Measurements from ENCODE around the gene CYB5R3. TPM values are rescaled to one million over a fixed set of nuclear protein-coding genes. Genes with fewer than 3 reads are reported as not detected.

Gene CYB5R3
- total RNA-seq, 1 experiment from 2014 or later: 85.4 TPM

GRCh38 chr22:42645341-42645937 is 3.8 kb downstream of the CYB5R3 start:
- ATAC-seq (no peak), DNase-seq (ENCODE audit: low spot score) (no peak)
- Mint-ChIP-seq H3K4me1 (peaks cover 29% of the 10 kb centered on the region), H3K4me3 (no peak overlapping the region), H3K36me3 (no peaks in the 10 kb centered on the region), H3K27ac (peak overlapping the region; percentile 92; the same call in 1 of the 2 replicates), H3K9me3 (no peaks in the 10 kb centered on the region), H3K27me3 (ENCODE audit: low read depth) (no peaks in the 10 kb centered on the region; the same call in 1 of the 2 replicates)
- no peak for TF ChIP-seq CBFB (CRISPR knock-in tag; IDR thresholded peaks at IDR 0.05; ENCODE audit: low read depth)
- TF ChIP-seq CREB1 (CRISPR knock-in tag; IDR thresholded peaks at IDR 0.05): no peak
- TF ChIP-seq ZNF423 (CRISPR knock-in tag; IDR thresholded peaks at IDR 0.05): no peak
- TF ChIP-seq, protein P1, sequence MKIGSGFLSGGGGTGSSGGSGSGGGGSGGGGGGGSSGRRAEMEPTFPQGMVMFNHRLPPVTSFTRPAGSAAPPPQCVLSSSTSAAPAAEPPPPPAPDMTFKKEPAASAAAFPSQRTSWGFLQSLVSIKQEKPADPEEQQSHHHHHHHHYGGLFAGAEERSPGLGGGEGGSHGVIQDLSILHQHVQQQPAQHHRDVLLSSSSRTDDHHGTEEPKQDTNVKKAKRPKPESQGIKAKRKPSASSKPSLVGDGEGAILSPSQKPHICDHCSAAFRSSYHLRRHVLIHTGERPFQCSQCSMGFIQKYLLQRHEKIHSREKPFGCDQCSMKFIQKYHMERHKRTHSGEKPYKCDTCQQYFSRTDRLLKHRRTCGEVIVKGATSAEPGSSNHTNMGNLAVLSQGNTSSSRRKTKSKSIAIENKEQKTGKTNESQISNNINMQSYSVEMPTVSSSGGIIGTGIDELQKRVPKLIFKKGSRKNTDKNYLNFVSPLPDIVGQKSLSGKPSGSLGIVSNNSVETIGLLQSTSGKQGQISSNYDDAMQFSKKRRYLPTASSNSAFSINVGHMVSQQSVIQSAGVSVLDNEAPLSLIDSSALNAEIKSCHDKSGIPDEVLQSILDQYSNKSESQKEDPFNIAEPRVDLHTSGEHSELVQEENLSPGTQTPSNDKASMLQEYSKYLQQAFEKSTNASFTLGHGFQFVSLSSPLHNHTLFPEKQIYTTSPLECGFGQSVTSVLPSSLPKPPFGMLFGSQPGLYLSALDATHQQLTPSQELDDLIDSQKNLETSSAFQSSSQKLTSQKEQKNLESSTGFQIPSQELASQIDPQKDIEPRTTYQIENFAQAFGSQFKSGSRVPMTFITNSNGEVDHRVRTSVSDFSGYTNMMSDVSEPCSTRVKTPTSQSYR (CRISPR knock-in tag; IDR thresholded peaks at IDR 0.05): no peak
- TF ChIP-seq SMAD3 (CRISPR knock-in tag; IDR thresholded peaks at IDR 0.05; ENCODE audit: borderline replicate concordance): no peak
- TF ChIP-seq TEAD1 (CRISPR knock-in tag; IDR thresholded peaks at IDR 0.05): no peak
- TF ChIP-seq, protein P2, sequence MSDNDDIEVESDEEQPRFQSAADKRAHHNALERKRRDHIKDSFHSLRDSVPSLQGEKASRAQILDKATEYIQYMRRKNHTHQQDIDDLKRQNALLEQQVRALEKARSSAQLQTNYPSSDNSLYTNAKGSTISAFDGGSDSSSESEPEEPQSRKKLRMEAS (CRISPR knock-in tag; IDR thresholded peaks at IDR 0.05): no peak
- TF ChIP-seq JAZF1 (CRISPR knock-in tag; IDR thresholded peaks at IDR 0.05): no peak
- TF ChIP-seq, protein P3, sequence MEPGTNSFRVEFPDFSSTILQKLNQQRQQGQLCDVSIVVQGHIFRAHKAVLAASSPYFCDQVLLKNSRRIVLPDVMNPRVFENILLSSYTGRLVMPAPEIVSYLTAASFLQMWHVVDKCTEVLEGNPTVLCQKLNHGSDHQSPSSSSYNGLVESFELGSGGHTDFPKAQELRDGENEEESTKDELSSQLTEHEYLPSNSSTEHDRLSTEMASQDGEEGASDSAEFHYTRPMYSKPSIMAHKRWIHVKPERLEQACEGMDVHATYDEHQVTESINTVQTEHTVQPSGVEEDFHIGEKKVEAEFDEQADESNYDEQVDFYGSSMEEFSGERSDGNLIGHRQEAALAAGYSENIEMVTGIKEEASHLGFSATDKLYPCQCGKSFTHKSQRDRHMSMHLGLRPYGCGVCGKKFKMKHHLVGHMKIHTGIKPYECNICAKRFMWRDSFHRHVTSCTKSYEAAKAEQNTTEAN (CRISPR knock-in tag; IDR thresholded peaks at IDR 0.05): no peak
- no peak for TF ChIP-seq FOXK1 (CRISPR knock-in tag; IDR thresholded peaks at IDR 0.05)
- TF ChIP-seq TEAD4 (CRISPR knock-in tag; IDR thresholded peaks at IDR 0.05): no peak
- TF ChIP-seq, protein P4, sequence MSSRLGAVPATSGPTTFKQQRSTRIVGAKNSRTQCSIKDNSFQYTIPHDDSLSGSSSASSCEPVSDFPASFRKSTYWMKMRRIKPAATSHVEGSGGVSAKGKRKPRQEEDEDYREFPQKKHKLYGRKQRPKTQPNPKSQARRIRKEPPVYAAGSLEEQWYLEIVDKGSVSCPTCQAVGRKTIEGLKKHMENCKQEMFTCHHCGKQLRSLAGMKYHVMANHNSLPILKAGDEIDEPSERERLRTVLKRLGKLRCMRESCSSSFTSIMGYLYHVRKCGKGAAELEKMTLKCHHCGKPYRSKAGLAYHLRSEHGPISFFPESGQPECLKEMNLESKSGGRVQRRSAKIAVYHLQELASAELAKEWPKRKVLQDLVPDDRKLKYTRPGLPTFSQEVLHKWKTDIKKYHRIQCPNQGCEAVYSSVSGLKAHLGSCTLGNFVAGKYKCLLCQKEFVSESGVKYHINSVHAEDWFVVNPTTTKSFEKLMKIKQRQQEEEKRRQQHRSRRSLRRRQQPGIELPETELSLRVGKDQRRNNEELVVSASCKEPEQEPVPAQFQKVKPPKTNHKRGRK (CRISPR knock-in tag; IDR thresholded peaks at IDR 0.05; ENCODE audit: borderline replicate concordance): no peak
- TF ChIP-seq ATF3 (CRISPR knock-in tag; conservative IDR thresholded peaks at IDR 0.05): no peak
- no peak for TF ChIP-seq CREM (CRISPR knock-in tag; IDR thresholded peaks at IDR 0.05)
- TF ChIP-seq ESRRA (CRISPR knock-in tag; IDR thresholded peaks at IDR 0.05; ENCODE audit: borderline replicate concordance): no peak
- TF ChIP-seq ZBTB21 (CRISPR knock-in tag; IDR thresholded peaks at IDR 0.05; ENCODE audit: borderline replicate concordance): no peak
- no peak for TF ChIP-seq NFE2L1 (CRISPR knock-in tag; IDR thresholded peaks at IDR 0.05)
- TF ChIP-seq ELF4 (CRISPR knock-in tag; IDR thresholded peaks at IDR 0.05; ENCODE audit: low read depth): no peak
- ChIA-PET CTCF (interaction anchor here (0.8 to 1.9 kb wide), 2 partner anchors 24 to 264 kb away, joined by 3 to 8 read pairs; no protein-coding TSS in a partner anchor), POLR2A (no interaction called here)

All from WTC11 (cell line).